ENCODE data around the gene INIP.
"Not testable (repeated sequence)": the region's sequence is repeated elsewhere in the genome, so short reads cannot be mapped to it uniquely, and the experiment has no call there.

The INIP gene

GRCh38 chr9:112677040-112677439 is 40.9 kb downstream of the INIP start:
- DNase-seq (ENCODE audit: low read depth in 2 of 2, low spot score in 1 of 2), result no peak

- not testable (repeated sequence) for DNase-seq (ENCODE audit: low read depth in 2 of 2, low spot score in 1 of 2)
These were observed 44.7 kb downstream of the INIP start for GRCh38 chr9:112673221-112673620.

DNA sequence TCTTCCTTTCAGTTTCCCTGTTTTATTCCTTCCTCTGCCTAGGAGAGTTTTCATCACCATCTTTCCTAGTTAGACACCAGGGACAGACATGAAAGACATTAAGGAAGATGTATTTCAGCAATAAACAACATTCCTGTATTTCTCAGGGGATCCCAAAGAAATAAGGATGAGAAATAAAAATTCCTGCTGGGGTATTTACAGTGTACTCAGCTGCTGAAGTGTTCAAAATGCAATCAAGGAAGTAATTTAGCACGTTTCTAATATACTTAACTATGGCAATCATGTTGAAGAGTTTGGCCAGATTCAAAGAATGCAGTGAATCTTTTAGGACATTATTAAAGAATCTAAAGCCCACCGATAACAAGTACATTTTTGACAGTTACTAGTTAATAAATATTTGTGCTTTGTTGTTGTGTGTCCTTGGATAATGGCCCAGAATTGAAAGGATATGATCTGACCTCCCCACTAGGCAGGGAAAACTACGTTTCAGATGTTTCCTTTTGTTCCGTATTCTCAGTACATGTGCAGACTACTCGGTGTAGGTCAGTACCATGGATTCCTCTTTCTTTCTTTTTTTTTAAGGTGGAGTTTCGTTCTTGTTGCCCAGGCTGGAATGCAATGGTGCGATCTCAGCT is 46.8 kb downstream of the INIP start:
- DNase-seq (ENCODE audit: low read depth in 2 of 2, low spot score in 1 of 2), result no peak

- DNase-seq (ENCODE audit: low read depth in 2 of 2, low spot score in 1 of 2), result no peak
These were observed 48.6 kb downstream of the INIP start for GRCh38 chr9:112669326-112669725.

GRCh38 chr9:112665347-112665746 is 52.6 kb downstream of the INIP start:
- no peak for DNase-seq (ENCODE audit: low read depth in 2 of 2, low spot score in 1 of 2)

DNA sequence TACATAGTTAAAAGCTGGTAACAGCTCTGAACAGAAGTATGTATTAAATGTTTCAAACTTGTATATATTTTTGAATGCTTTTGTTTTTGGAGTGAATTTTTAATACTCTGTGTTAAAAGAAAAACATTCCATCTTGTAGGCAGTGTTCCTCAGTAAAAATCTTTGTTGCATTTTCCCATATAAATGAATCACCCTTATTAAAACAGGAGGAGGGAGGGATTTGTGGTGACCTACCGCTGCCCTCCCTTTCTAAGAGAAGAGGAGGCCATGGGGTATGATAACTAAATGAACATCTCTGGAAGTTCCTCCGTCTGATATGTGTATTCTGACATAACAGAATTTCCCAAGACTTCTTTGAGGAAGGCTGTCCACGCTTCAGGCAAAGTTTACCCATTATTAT is 53.4 kb downstream of the INIP start:
- DNase-seq (ENCODE audit: low read depth in 2 of 2, low spot score in 1 of 2), result no peak

- no peak for DNase-seq (ENCODE audit: low read depth in 2 of 2, low spot score in 1 of 2)
These were observed 54.2 kb downstream of the INIP start for GRCh38 chr9:112663681-112664080.

- no peak for DNase-seq (ENCODE audit: low read depth in 2 of 2, low spot score in 1 of 2)
These were observed 58.0 kb downstream of the INIP start for GRCh38 chr9:112659906-112660305.

DNA sequence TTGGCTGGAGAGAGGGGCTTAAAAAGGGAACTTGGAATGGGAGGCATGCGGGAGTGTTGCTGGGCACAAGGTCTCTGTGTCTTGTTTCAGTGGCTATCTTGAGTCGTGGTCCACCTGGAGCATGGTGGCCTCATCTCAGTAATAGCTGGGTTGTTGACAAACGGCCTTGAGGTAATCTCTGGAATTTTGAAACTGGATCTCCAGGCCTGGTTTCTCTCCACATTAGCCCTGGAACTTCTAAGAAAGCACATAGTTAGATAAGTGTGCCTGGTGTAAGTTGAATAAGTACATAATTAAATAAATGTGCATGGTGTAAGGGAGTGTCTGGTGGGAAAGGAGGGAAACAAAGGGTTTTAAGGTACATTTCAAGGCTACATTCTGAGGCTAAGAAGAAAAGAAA is 62.2 kb downstream of the INIP start:
- DNase-seq (ENCODE audit: low read depth in 2 of 2, low spot score in 1 of 2), result no peak

- no peak for DNase-seq (ENCODE audit: low read depth in 2 of 2, low spot score in 1 of 2)
These were observed 63.6 kb downstream of the INIP start for GRCh38 chr9:112654282-112654681.

- no peak for DNase-seq (ENCODE audit: low read depth in 2 of 2, low spot score in 1 of 2)
These were observed 69.3 kb downstream of the INIP start for GRCh38 chr9:112648624-112649023.

GRCh38 chr9:112647596-112647995 is 70.3 kb downstream of the INIP start:
- DNase-seq (ENCODE audit: low read depth in 2 of 2, low spot score in 1 of 2), result no peak

- DNase-seq (ENCODE audit: low read depth in 2 of 2, low spot score in 1 of 2), result no peak
These were observed 75.8 kb downstream of the INIP start for GRCh38 chr9:112642126-112642525.

DNA sequence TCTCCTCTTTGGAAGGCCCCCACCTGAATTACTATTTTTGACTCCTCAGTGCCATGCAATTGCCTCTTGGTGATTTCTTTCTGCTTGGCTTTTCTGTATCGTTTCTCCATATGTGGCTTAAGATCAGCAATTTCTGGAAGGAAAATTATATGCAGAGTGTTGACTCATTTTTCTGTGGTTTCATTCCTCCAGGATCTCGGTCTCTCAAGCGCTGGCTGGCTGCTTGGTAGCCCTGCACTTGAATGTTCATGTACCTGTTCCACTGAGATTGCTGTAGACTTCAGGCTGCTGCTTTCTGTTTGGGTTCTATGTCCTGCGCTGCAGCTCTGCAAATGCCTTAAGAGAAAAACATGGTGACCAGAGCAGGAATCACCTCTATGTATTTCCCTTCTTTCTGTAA is 77.6 kb downstream of the INIP start:
- no peak for DNase-seq (ENCODE audit: low read depth in 2 of 2, low spot score in 1 of 2)
